ENCODE data around the gene SIX5. TPM values are rescaled to one million over a fixed set of nuclear protein-coding genes. Genes with fewer than 3 reads are reported as not detected.

Gene SIX5
- total RNA-seq, 2 experiments from 2014 or later, result 9.4 to 15.2 TPM

DNA sequence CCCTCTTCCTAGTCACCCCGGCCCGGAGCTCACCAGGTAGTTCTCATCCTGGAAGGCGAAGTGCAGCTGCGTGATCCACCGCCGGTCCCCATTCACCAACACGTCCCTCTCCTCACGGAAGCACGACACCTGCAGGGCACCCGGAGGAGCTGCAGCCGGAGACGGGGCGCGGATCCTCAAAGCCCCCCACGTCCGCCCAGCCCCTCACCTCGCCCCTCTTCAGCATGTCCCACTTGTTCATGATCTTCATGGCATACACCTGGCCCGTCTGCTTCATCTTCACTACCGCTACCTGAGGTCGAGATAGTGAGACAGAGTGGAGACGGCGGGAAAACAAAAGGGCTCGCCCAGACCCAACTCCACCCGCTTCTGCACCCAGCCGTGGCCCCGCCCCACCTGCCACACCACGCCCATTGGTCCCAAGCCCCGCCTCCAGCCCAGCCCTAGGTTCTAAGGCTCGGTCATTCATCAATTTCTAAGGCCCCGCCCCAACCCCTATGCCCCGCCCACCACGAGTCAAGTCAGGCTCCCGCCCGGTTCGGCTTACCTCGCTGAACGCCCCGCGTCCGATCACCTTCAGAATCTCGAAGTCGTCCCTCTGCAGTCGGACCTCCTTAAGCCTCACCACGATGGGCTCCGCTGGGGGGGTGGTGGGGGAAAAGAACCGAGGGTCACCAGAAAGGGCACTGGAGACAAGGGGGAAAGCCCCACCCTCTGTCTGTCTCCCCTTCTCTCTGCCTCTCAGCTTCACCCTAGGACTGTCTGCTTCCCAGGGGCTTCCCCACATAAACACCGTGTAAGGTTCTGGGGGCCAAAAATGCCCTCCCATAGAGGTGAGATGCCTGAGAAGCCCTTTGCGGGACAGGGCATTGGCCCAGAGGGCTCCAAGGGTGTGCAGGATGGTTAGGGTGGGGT is 10.4 kb upstream of the SIX5 start:
- Histone ChIP-seq H3K4me3 (ENCODE audit: low read depth, low read length, poor library complexity, severe bottlenecking) (peak overlapping the region; percentile 51), H3K9me3 (ENCODE audit: low read length) (no peaks in the 10 kb centered on the region), H3K9me2 (ENCODE audit: insufficient read depth, low read length) (no peaks in the 10 kb centered on the region), H2AFZ (ENCODE audit: low read length) (no peak overlapping the region), H3K27ac (ENCODE audit: low read depth, low read length, poor library complexity, severe bottlenecking) (no peak overlapping the region), H3K36me3 (ENCODE audit: insufficient read depth, low read length) (peaks cover 7% of the 10 kb centered on the region; the same call in 1 of the 2 replicates), H3K79me2 (ENCODE audit: insufficient read depth, low read depth, low read length) (no peaks in the 10 kb centered on the region), H3K4me1 (ENCODE audit: insufficient read depth, low read length, poor library complexity, severe bottlenecking) (peaks cover 12% of the 10 kb centered on the region), H4K20me1 (ENCODE audit: insufficient read depth, low read length) (no peaks in the 10 kb centered on the region; the same call in 1 of the 2 replicates), H3K4me2 (ENCODE audit: low read length) (peak overlapping the region; percentile 67)
- ChIA-PET CTCF (ENCODE audit: unreplicated experiment) (interaction anchor here (0.6 to 1.1 kb wide), 2 partner anchors 10 to 52 kb away, joined by 3 read pairs; partner anchors contain the start of gene SIX5), POLR2A (interaction anchor here (0.5 to 0.6 kb wide), 2 partner anchors 49 to 114 kb away, joined by 3 to 6 read pairs; no protein-coding TSS in a partner anchor)
- intact Hi-C loops (cut with micrococcal nuclease; ENCODE audit: unreplicated experiment), result loop anchor here (1.0 kb wide), 1 partner anchor 9 kb away; no protein-coding TSS in a partner anchor
- TF ChIP-seq, protein P1, sequence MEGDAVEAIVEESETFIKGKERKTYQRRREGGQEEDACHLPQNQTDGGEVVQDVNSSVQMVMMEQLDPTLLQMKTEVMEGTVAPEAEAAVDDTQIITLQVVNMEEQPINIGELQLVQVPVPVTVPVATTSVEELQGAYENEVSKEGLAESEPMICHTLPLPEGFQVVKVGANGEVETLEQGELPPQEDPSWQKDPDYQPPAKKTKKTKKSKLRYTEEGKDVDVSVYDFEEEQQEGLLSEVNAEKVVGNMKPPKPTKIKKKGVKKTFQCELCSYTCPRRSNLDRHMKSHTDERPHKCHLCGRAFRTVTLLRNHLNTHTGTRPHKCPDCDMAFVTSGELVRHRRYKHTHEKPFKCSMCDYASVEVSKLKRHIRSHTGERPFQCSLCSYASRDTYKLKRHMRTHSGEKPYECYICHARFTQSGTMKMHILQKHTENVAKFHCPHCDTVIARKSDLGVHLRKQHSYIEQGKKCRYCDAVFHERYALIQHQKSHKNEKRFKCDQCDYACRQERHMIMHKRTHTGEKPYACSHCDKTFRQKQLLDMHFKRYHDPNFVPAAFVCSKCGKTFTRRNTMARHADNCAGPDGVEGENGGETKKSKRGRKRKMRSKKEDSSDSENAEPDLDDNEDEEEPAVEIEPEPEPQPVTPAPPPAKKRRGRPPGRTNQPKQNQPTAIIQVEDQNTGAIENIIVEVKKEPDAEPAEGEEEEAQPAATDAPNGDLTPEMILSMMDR (conservative IDR thresholded peaks at IDR 0.05; ENCODE audit: low read length), result peak; percentile 90
- no peak for TF ChIP-seq EZH2phosphoT487 (IDR thresholded peaks at IDR 0.05; ENCODE audit: borderline replicate concordance, low read depth, low read length)
- no TSS peak for BruUV-seq (replicated peaks)
- DNase-seq (ENCODE audit: low spot score), result peak; percentile 86

DNA sequence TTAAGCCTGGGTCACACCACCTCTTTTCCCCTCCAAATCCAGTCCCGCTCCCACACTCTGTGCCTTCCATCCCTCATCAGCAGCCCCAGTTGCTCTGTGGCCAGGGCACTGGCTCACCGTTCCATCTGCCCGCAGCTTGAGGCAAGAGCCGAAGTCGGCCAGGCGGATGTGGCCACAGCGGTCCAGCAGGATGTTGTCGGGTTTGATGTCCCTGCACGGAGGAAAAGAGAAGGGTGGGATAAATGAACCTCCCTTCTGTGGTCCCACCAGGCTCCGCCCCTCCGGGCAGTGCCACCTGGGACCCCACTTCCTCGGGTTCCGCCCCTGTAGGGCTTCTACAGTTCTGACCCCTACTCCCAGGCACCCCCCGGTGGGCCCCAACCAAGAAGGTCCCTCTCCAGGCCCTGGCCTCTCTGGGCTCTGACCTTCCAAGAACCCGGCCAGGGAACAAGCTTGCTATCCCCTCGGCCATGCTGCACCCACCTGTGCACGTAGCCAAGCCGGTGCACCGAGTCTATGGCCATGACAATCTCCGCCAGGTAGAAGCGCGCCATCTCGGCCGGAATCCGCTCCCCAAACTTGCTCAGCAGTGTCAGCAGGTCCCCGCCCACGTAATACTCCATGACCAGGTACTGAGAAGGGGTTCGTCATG is 9.1 kb upstream of the SIX5 start:
- DNase-seq (ENCODE audit: low spot score), result no peak
- TF ChIP-seq EZH2phosphoT487 (IDR thresholded peaks at IDR 0.05; ENCODE audit: borderline replicate concordance, low read depth, low read length), result no peak
- TF ChIP-seq, protein P1 (conservative IDR thresholded peaks at IDR 0.05; ENCODE audit: low read length), result no peak
- peaks cover 7% of the 10 kb centered on the region; the same call in 1 of the 2 replicates for H3K36me3 ChIP-seq (ENCODE audit: insufficient read depth, low read length)
- CTCF ChIA-PET (ENCODE audit: unreplicated experiment), result no interaction called here
- no peaks in the 10 kb centered on the region for H3K9me2 ChIP-seq (ENCODE audit: insufficient read depth, low read length)
- no TSS peak for BruUV-seq (replicated peaks)
- H4K20me1 ChIP-seq (ENCODE audit: insufficient read depth, low read length), result no peaks in the 10 kb centered on the region; the same call in 1 of the 2 replicates
- H2AFZ ChIP-seq (ENCODE audit: low read length), result no peak overlapping the region
- H3K4me1 ChIP-seq (ENCODE audit: insufficient read depth, low read length, poor library complexity, severe bottlenecking), result peaks cover 18% of the 10 kb centered on the region
- no peaks in the 10 kb centered on the region for H3K79me2 ChIP-seq (ENCODE audit: insufficient read depth, low read depth, low read length)
- H3K27ac ChIP-seq (ENCODE audit: low read depth, low read length, poor library complexity, severe bottlenecking), result no peak overlapping the region
- intact Hi-C loops (cut with micrococcal nuclease; ENCODE audit: unreplicated experiment), result no loop called here
- POLR2A ChIA-PET, result no interaction called here
- no peak overlapping the region for H3K4me3 ChIP-seq (ENCODE audit: low read depth, low read length, poor library complexity, severe bottlenecking)
- H3K9me3 ChIP-seq (ENCODE audit: low read length), result no peaks in the 10 kb centered on the region
- H3K4me2 ChIP-seq (ENCODE audit: low read length), result no peak overlapping the region
